GM12874 (cell line): ENCODE measurements around the gene TNS3.

ENCODE experiments used
- CTCF ChIP-seq: IDR thresholded peaks from 2 replicates; pipeline ENCODE4 v1.5.1; 2011; ENCODE audit warnings: low read depth, mild to moderate bottlenecking, control low read depth, low read length, moderate library complexity; ENCODE audit not compliant: insufficient read depth

The TNS3 gene

GRCh38 chr7:47515305-47515834 is 66.5 kb downstream of the TNS3 start:
- no peak for TF ChIP-seq CTCF

GRCh38 chr7:47514818-47515217 is 67.1 kb downstream of the TNS3 start:
- no peak for TF ChIP-seq CTCF

GRCh38 chr7:47514367-47514766 is 67.5 kb downstream of the TNS3 start:
- no peak for TF ChIP-seq CTCF

- TF ChIP-seq CTCF: no peak
These were observed 68.1 kb downstream of the TNS3 start for GRCh38 chr7:47513741-47514241.

GRCh38 chr7:47512481-47513176 is 69.3 kb downstream of the TNS3 start:
- no peak for TF ChIP-seq CTCF

- no peak for TF ChIP-seq CTCF
These were observed 70.1 kb downstream of the TNS3 start for GRCh38 chr7:47511699-47512370.

GRCh38 chr7:47510786-47511185 is 71.1 kb downstream of the TNS3 start:
- TF ChIP-seq CTCF: no peak
